Liver (tissue), 9 donors: ENCODE measurements around the gene BEND7. TPM values are rescaled to one million over a fixed set of nuclear protein-coding genes. Genes with fewer than 3 reads are reported as not detected.

Source experiments
- DNase-seq: peaks from one replicate; pipeline ENCODE4 v3.0.0-alpha.2; 2017; ENCODE audit warnings: low spot score
- H3K27ac ChIP-seq, 2 donors: one replicate each; pipeline ENCODE4 v1.7.0; 2013; ENCODE audit warnings: inconsistent platforms in 2 of 2, low read length in 2 of 2, control low read depth in 1 of 2, low read depth in 1 of 2, mild to moderate bottlenecking in 1 of 2
- H3K27me3 ChIP-seq, 4 donors: one replicate each; pipeline versions ENCODE4 v1.6.1 to v1.7.0; 2013; ENCODE audit warnings: low read length in 3 of 4, inconsistent platforms in 1 of 4, mild to moderate bottlenecking in 1 of 4, moderate library complexity in 1 of 4; ENCODE audit not compliant: control insufficient read depth in 4 of 4, insufficient read depth in 4 of 4
- H3K36me3 ChIP-seq, 4 donors: one replicate each; pipeline versions ENCODE4 v1.6.1 to v1.7.0; 2013; ENCODE audit warnings: low read length in 3 of 4, mild to moderate bottlenecking in 3 of 4, low read depth in 1 of 4, moderate library complexity in 1 of 4; ENCODE audit not compliant: control insufficient read depth in 4 of 4, insufficient read depth in 3 of 4
- H3K4me1 ChIP-seq, 4 donors: one replicate each; pipeline versions ENCODE4 v1.6.1 to v1.7.0; 2013; ENCODE audit warnings: low read length in 3 of 4, mild to moderate bottlenecking in 3 of 4, moderate library complexity in 1 of 4; ENCODE audit not compliant: control insufficient read depth in 4 of 4, insufficient read depth in 4 of 4
- H3K4me3 ChIP-seq, 3 donors: one replicate each; pipeline versions ENCODE4 v1.6.1 to v1.7.0; 2013; ENCODE audit warnings: low read length in 3 of 3, control low read depth in 1 of 3, low read depth in 1 of 3, mild to moderate bottlenecking in 1 of 3
- H3K9ac ChIP-seq, 2 donors: one replicate each; pipeline ENCODE4 v1.7.0; 2013; ENCODE audit warnings: low read length in 2 of 2, mild to moderate bottlenecking in 2 of 2, moderate library complexity in 2 of 2, control low read depth in 1 of 2, low read depth in 1 of 2
- H3K9me3 ChIP-seq, 4 donors: one replicate each; pipeline versions ENCODE4 v1.6.1 to v1.7.0; 2013; ENCODE audit warnings: low read length in 3 of 4; ENCODE audit not compliant: control insufficient read depth in 4 of 4
- ATF3 ChIP-seq: IDR thresholded peaks from 2 replicates; pipeline ENCODE4 v1.6.1; 2016; ENCODE audit warnings: antibody characterized with exemption
- FOXA1 ChIP-seq: IDR thresholded peaks from 2 replicates; pipeline ENCODE4 v1.6.1; 2016; ENCODE audit warnings: antibody characterized with exemption
- FOXA2 ChIP-seq: IDR thresholded peaks from 2 replicates; pipeline ENCODE4 v1.6.1; 2016; ENCODE audit warnings: antibody characterized with exemption
- GABPA ChIP-seq, 2 donors: IDR thresholded peaks in 1 of 2; conservative IDR thresholded peaks in 1 of 2; 2 replicates each; pipeline ENCODE4 v1.6.1; 2016; ENCODE audit warnings: antibody characterized with exemption in 2 of 2, mild to moderate bottlenecking in 1 of 2, moderate library complexity in 1 of 2
- HNF4A ChIP-seq, 2 donors: conservative IDR thresholded peaks; 2 replicates each; pipeline ENCODE4 v1.6.1; 2016; ENCODE audit warnings: antibody characterized with exemption in 2 of 2, mild to moderate bottlenecking in 2 of 2
- HNF4G ChIP-seq: IDR thresholded peaks from 2 replicates; pipeline ENCODE4 v1.6.1; 2016; ENCODE audit warnings: antibody characterized with exemption
- JUND ChIP-seq, 2 donors: IDR thresholded peaks; 2 replicates each; pipeline ENCODE4 v1.6.1; 2016; ENCODE audit warnings: antibody characterized with exemption in 2 of 2
- MAX ChIP-seq: IDR thresholded peaks from 2 replicates; pipeline ENCODE4 v1.6.1; 2016; ENCODE audit warnings: antibody characterized with exemption
- RAD21 ChIP-seq, 2 donors: IDR thresholded peaks; 2 replicates each; pipeline ENCODE4 v1.6.1; 2016; ENCODE audit warnings: antibody characterized with exemption in 2 of 2, mild to moderate bottlenecking in 2 of 2
- REST ChIP-seq: IDR thresholded peaks from 2 replicates; pipeline ENCODE4 v1.6.1; 2016; ENCODE audit warnings: antibody characterized with exemption, mild to moderate bottlenecking
- RXRA ChIP-seq, 2 donors: IDR thresholded peaks; 2 replicates each; pipeline ENCODE4 v1.6.1; 2017 to 2018; ENCODE audit warnings: antibody characterized with exemption in 2 of 2, mild to moderate bottlenecking in 1 of 2
- SP1 ChIP-seq: IDR thresholded peaks from 2 replicates; pipeline ENCODE4 v1.6.1; 2018; ENCODE audit warnings: antibody characterized with exemption, mild to moderate bottlenecking
- TAF1 ChIP-seq: conservative IDR thresholded peaks from 2 replicates; pipeline ENCODE4 v1.6.1; 2016; ENCODE audit warnings: antibody characterized with exemption, mild to moderate bottlenecking
- YY1 ChIP-seq: IDR thresholded peaks from 2 replicates; pipeline ENCODE4 v1.6.1; 2016; ENCODE audit warnings: antibody characterized with exemption, mild to moderate bottlenecking
- ZBTB33 ChIP-seq: IDR thresholded peaks from 2 replicates; pipeline ENCODE4 v1.6.1; 2016; ENCODE audit warnings: antibody characterized with exemption
- WGBS: extraction: QIAGEN DNeasy Blood & Tissue Kit; methylation state at CpG from one replicate; pipeline ENCODE4 v1.1.7; 2013; 5-methylcytosine and 5-hydroxymethylcytosine counted together
- polyA plus RNA-seq, 2 donors: library from polyadenylated mRNA; stranded (reverse) in 1 of 2; unstranded in 1 of 2; fragments of 200-250 nt in 1 of 2; fragments of >200 nt in 1 of 2; fragmentation: Nextera tagmentation in 1 of 2; extraction: Ambion mirVana in 1 of 2; gene quantifications; one replicate each; pipeline versions ENCODE4 v1.2.1 to v1.2.3, GENCODE V29; 2013 to 2015
- total RNA-seq, 2 donors: library from RNA; depleted of rRNA; stranded (reverse); fragments of >200 nt; gene quantifications; one replicate each; pipeline ENCODE4 v1.2.3, GENCODE V29; 2014
- donor health status: healthy.
- donor health status: healthy.
- donor health status: healthy.
- donor health status: healthy.
- donor health status: healthy.

BEND7 gene
- total and polyA plus RNA-seq, 4 donors, result 4.1 to 10.1 (median 5.5) TPM

- TF ChIP-seq GABPA (IDR thresholded peaks at IDR 0.05 in 1 of 2, conservative IDR thresholded peaks at IDR 0.05 in 1 of 2) (no peak), FOXA2 (no peak), RXRA (IDR thresholded peaks at IDR 0.05) (no peak)
These were observed 30.4 kb upstream of the BEND7 start (continued) for GRCh38 chr10:13559124-13559700.

- no peak overlapping the region for H3K9ac ChIP-seq
- DNase-seq, result no peak
- no peak overlapping the region for H3K4me3 ChIP-seq
- TF ChIP-seq REST, result no peak
- TF ChIP-seq TAF1, result no peak
- no peak for TF ChIP-seq SP1
- no peak for TF ChIP-seq MAX
- TF ChIP-seq HNF4G, result no peak
- TF ChIP-seq FOXA1, result no peak
- no peak for TF ChIP-seq JUND (IDR thresholded peaks at IDR 0.05)
- TF ChIP-seq RXRA (IDR thresholded peaks at IDR 0.05), result no peak
- 75% methylated on average over 2 of the region's 2 CpGs for WGBS
- no peaks in the 10 kb centered on the region for H3K36me3 ChIP-seq
- no peaks in the 10 kb centered on the region for H3K27me3 ChIP-seq
- H3K4me1 ChIP-seq, result no peaks in the 10 kb centered on the region
- no peak overlapping the region for H3K27ac ChIP-seq
- H3K9me3 ChIP-seq, result no peaks in the 10 kb centered on the region
These were observed 27.2 kb upstream of the BEND7 start for GRCh38 chr10:13555884-13556510.

- DNase-seq, result no peak
- no peak overlapping the region for H3K4me3 ChIP-seq
- no peak overlapping the region for H3K9ac ChIP-seq
- no peaks in the 10 kb centered on the region for H3K36me3 ChIP-seq
- H3K4me1 ChIP-seq, result no peaks in the 10 kb centered on the region
- H3K27me3 ChIP-seq, result peaks cover 0 to 3% (median 0%) of the 10 kb centered on the region in 4 donors
- H3K9me3 ChIP-seq, result peaks cover 0 to 7% (median 4%) of the 10 kb centered on the region in 4 donors
- no peak overlapping the region for H3K27ac ChIP-seq
- TF ChIP-seq FOXA1 (no peak), HNF4A (conservative IDR thresholded peaks at IDR 0.05) (no peak), ZBTB33 (no peak), RAD21 (IDR thresholded peaks at IDR 0.05) (no peak), FOXA2 (no peak), TAF1 (no peak), HNF4G (no peak), YY1 (no peak), REST (no peak), ATF3 (no peak), MAX (no peak)
- 82% methylated on average over 2 of the region's 2 CpGs for WGBS
These were observed 22.0 kb upstream of the BEND7 start for GRCh38 chr10:13550802-13551201.
